OCI-LY1 (cell line): Measurements from ENCODE around the gene DCTD.

Experiments used
- H2AFZ ChIP-seq: fragments of 200-600 bp; sonication (generic), shearing (Covaris generic); 2 replicates; pipeline ENCODE4 v1.6.0; 2014; ENCODE audit warnings: antibody characterized with exemption, mild to moderate bottlenecking, low read length
- H3F3A ChIP-seq: fragments of 200-600 bp; sonication (generic), shearing (Covaris generic); 2 replicates; pipeline ENCODE4 v1.6.0; 2014; ENCODE audit warnings: mild to moderate bottlenecking, antibody characterized with exemption, low read length, moderate library complexity; ENCODE audit not compliant: insufficient read depth
- H3K27ac ChIP-seq: fragments of 200-600 bp; sonication (generic); 2 replicates; pipeline ENCODE4 v1.5.1; 2014; ENCODE audit warnings: low read length, mixed run types, mild to moderate bottlenecking, low read depth; ENCODE audit not compliant: poor library complexity, severe bottlenecking
- H3K27me3 ChIP-seq: fragments of 200-600 bp; sonication (generic); 2 replicates; pipeline ENCODE4 v1.6.0; 2014; ENCODE audit warnings: antibody characterized with exemption, mild to moderate bottlenecking, low read length, moderate library complexity; ENCODE audit not compliant: insufficient read depth
- H3K36me3 ChIP-seq: fragments of 200-600 bp; sonication (generic); 2 replicates; pipeline ENCODE4 v1.6.1; 2014; ENCODE audit warnings: mild to moderate bottlenecking, antibody characterized with exemption, low read length, moderate library complexity, mixed read lengths; ENCODE audit not compliant: insufficient read depth
- H3K4me1 ChIP-seq: fragments of 200-600 bp; sonication (generic); 2 replicates; pipeline ENCODE4 v1.5.1; 2014; ENCODE audit warnings: mild to moderate bottlenecking, low read length, moderate library complexity; ENCODE audit not compliant: insufficient read depth, severe bottlenecking
- H3K4me2 ChIP-seq: fragments of 200-600 bp; sonication (generic), shearing (Covaris generic); 2 replicates; pipeline ENCODE4 v1.6.1; 2014; ENCODE audit warnings: low read length
- H3K4me3 ChIP-seq: fragments of 200-600 bp; sonication (generic); 2 replicates; pipeline ENCODE4 v1.5.1; 2014; ENCODE audit warnings: low read length, low read depth, mild to moderate bottlenecking, mixed read lengths; ENCODE audit not compliant: poor library complexity, severe bottlenecking
- H3K79me2 ChIP-seq: fragments of 200-600 bp; shearing (Covaris generic); 2 replicates; pipeline ENCODE4 v1.6.1; 2016; ENCODE audit warnings: mixed run types, low read length, mixed read lengths; ENCODE audit not compliant: insufficient read depth
- H3K9ac ChIP-seq: fragments of 200-600 bp; sonication (generic), shearing (Covaris generic); 2 replicates; pipeline ENCODE4 v1.6.1; 2014; ENCODE audit warnings: mild to moderate bottlenecking, low read length, mixed read lengths
- H3K9me2 ChIP-seq: fragments of 200-600 bp; sonication (generic), shearing (Covaris generic); 2 replicates; pipeline ENCODE4 v1.6.1; 2014; ENCODE audit warnings: low read depth, mild to moderate bottlenecking, low read length, mixed read lengths
- H3K9me3 ChIP-seq: fragments of 200-600 bp; shearing (Covaris generic); 2 replicates; pipeline ENCODE4 v1.6.1; 2014; ENCODE audit warnings: low read length, mixed read lengths
- H4K20me1 ChIP-seq: fragments of 200-600 bp; sonication (generic), shearing (Covaris generic); 2 replicates; pipeline ENCODE4 v1.6.0; 2016; ENCODE audit warnings: mild to moderate bottlenecking, low read length; ENCODE audit not compliant: insufficient read depth
- EZH2 ChIP-seq: fragments of 200-600 bp; sonication (generic), shearing (Covaris generic); IDR thresholded peaks from 2 replicates; pipeline ENCODE4 v1.8.0; 2017; ENCODE audit warnings: borderline replicate concordance, mixed run types, mild to moderate bottlenecking, antibody characterized with exemption, low read length, moderate library complexity, mixed read lengths
- TF ChIP-seq, protein P1 (sequence below): fragments of 200-600 bp; sonication (generic), shearing (Covaris generic); IDR thresholded peaks from 2 replicates; pipeline ENCODE4 v1.5.1; 2017; ENCODE audit warnings: mild to moderate bottlenecking, antibody characterized with exemption, low read length, moderate library complexity, mixed read lengths

DCTD gene

GRCh38 chr4:182853731-182854330 lies 63.4 kb downstream of the DCTD start:
- H4K20me1 ChIP-seq, result no peaks in the 10 kb centered on the region
- TF ChIP-seq, protein P1, sequence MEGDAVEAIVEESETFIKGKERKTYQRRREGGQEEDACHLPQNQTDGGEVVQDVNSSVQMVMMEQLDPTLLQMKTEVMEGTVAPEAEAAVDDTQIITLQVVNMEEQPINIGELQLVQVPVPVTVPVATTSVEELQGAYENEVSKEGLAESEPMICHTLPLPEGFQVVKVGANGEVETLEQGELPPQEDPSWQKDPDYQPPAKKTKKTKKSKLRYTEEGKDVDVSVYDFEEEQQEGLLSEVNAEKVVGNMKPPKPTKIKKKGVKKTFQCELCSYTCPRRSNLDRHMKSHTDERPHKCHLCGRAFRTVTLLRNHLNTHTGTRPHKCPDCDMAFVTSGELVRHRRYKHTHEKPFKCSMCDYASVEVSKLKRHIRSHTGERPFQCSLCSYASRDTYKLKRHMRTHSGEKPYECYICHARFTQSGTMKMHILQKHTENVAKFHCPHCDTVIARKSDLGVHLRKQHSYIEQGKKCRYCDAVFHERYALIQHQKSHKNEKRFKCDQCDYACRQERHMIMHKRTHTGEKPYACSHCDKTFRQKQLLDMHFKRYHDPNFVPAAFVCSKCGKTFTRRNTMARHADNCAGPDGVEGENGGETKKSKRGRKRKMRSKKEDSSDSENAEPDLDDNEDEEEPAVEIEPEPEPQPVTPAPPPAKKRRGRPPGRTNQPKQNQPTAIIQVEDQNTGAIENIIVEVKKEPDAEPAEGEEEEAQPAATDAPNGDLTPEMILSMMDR, result no peak
- TF ChIP-seq EZH2, result no peak
- H3K79me2 ChIP-seq, result no peaks in the 10 kb centered on the region
- H3K9ac ChIP-seq, result no peak overlapping the region
- no peak overlapping the region for H3K4me2 ChIP-seq
- H3F3A ChIP-seq, result no peaks in the 10 kb centered on the region
- no peaks in the 10 kb centered on the region for H3K4me1 ChIP-seq
- no peaks in the 10 kb centered on the region for H3K9me2 ChIP-seq
- no peaks in the 10 kb centered on the region for H3K9me3 ChIP-seq
- no peak overlapping the region for H3K27ac ChIP-seq
- H3K4me3 ChIP-seq, result no peak overlapping the region
- no peaks in the 10 kb centered on the region; the same call in 1 of the 2 replicates for H3K27me3 ChIP-seq
- no peaks in the 10 kb centered on the region for H3K36me3 ChIP-seq
- H2AFZ ChIP-seq, result no peak overlapping the region

GRCh38 chr4:182848685-182849084 lies 68.5 kb downstream of the DCTD start:
- Histone ChIP-seq H3K79me2 (no peaks in the 10 kb centered on the region), H3K9ac (no peak overlapping the region), H3K27me3 (no peaks in the 10 kb centered on the region; the same call in 1 of the 2 replicates), H4K20me1 (no peaks in the 10 kb centered on the region), H2AFZ (no peak overlapping the region), H3K4me2 (no peak overlapping the region), H3K27ac (no peak overlapping the region), H3K4me3 (no peak overlapping the region), H3K9me2 (no peaks in the 10 kb centered on the region), H3F3A (no peaks in the 10 kb centered on the region), H3K9me3 (no peaks in the 10 kb centered on the region), H3K36me3 (no peaks in the 10 kb centered on the region), H3K4me1 (no peaks in the 10 kb centered on the region)
- no peak for TF ChIP-seq EZH2
- TF ChIP-seq, protein P1, result no peak

GRCh38 chr4:182847576-182848450 lies 69.4 kb downstream of the DCTD start:
- H3K4me1 ChIP-seq, result no peaks in the 10 kb centered on the region

More at GRCh38 chr4:182847576-182848450, 69.4 kb downstream of the DCTD start:
- no peaks in the 10 kb centered on the region for H3K36me3 ChIP-seq
- TF ChIP-seq, protein P1, result no peak
- TF ChIP-seq EZH2, result no peak
- H3F3A ChIP-seq, result no peaks in the 10 kb centered on the region
- no peaks in the 10 kb centered on the region for H3K9me3 ChIP-seq
- H3K27me3 ChIP-seq, result no peaks in the 10 kb centered on the region; the same call in 1 of the 2 replicates
- no peak overlapping the region for H3K4me3 ChIP-seq
- H3K9me2 ChIP-seq, result no peaks in the 10 kb centered on the region
- no peak overlapping the region for H3K4me2 ChIP-seq
- H4K20me1 ChIP-seq, result no peaks in the 10 kb centered on the region
- no peaks in the 10 kb centered on the region for H3K79me2 ChIP-seq
- no peak overlapping the region for H3K9ac ChIP-seq
- no peak overlapping the region for H2AFZ ChIP-seq
- H3K27ac ChIP-seq, result no peak overlapping the region
